K562 (cell line): ENCODE results near the gene WFDC1. TPM values are rescaled to one million over a fixed set of nuclear protein-coding genes. Genes with fewer than 3 reads are reported as not detected.
A peak's percentile ranks its signal among the peaks of the same experiment; 100 is the strongest.

ENCODE experiments used
- ATAC-seq: fragments of 200-7000 bp; cut with Tn5 transposase; 3 replicates; pipeline ENCODE4 v1.9.1; 2020; ENCODE audit warnings: moderate library complexity
- BruUV-seq: library from RNA; stranded (reverse); fragments of 400-500 nt; replicated peaks from 2 replicates; lab custom pipeline; 2021; lab: Mats Ljungman, UMichigan
- CTCF ChIA-PET: fragments of 300-600 bp; formaldehyde crosslinking; extraction: SDS; loops from one replicate; lab custom pipeline; 2021; ENCODE audit warnings: low intra/inter-chr PET ratio; lab: Yijun Ruan, JAX
- POLR2A ChIA-PET: fragments of 300-600, 350-650 bp; sonication (Branson Sonifier 250); formaldehyde crosslinking; extraction: SDS; loops from one replicate; lab custom pipeline; 2021; ENCODE audit warnings: antibody characterized with exemption, inconsistent platforms; lab: Yijun Ruan, JAX
- DNase-seq, 4 experiments: peaks; one replicate each; pipeline versions ENCODE4 v3.0.0 to v3.0.0-alpha.2; 2011 to 2018; ENCODE audit warnings: low spot score in 3 of 4, mixed read lengths in 3 of 4; ENCODE audit errors: extremely low read depth in 1 of 4
- FAIRE-seq: peaks from 2 replicates; lab custom pipeline; 2011; peaks lifted over from hg19 to GRCh38; lab: Jason Lieb, UNC
- H2AFZ ChIP-seq: 2 replicates; pipeline ENCODE4 v1.6.0; 2011; ENCODE audit warnings: low read depth, low read length, control low read depth, inconsistent platforms
- H3K27ac ChIP-seq: fragments of 200-600 bp; 3 replicates; pipeline ENCODE4 v1.8.0; 2011; ENCODE audit warnings: low read depth, mild to moderate bottlenecking, control low read depth, inconsistent platforms, low read length, moderate library complexity, mixed read lengths; ENCODE audit errors: extremely low read depth
- H3K27me3 ChIP-seq, 2 experiments: fragments of 300-600 bp in 1 of 2; 2 replicates in 1 of 2; 3 replicates in 1 of 2; pipeline versions ENCODE4 v1.6.0 to v1.8.0; 2011; ENCODE audit warnings: inconsistent platforms in 2 of 2, low read length in 2 of 2, mild to moderate bottlenecking in 1 of 2, mixed read lengths in 1 of 2, moderate library complexity in 1 of 2; ENCODE audit not compliant: control insufficient read depth in 2 of 2, insufficient read depth in 2 of 2
- H3K36me3 ChIP-seq: fragments of 300-600 bp; 3 replicates; pipeline ENCODE4 v1.8.0; 2011; ENCODE audit warnings: mild to moderate bottlenecking, low read length, inconsistent platforms; ENCODE audit not compliant: control insufficient read depth, insufficient read depth
- H3K4me1 ChIP-seq, 2 experiments: fragments of 200-600 bp in 1 of 2; replicated peaks in 1 of 2; 2 replicates in 1 of 2; 3 replicates in 1 of 2; pipeline versions ENCODE4 v1.5.1 to v1.8.0; 2011; ENCODE audit warnings: inconsistent platforms in 2 of 2, low read length in 2 of 2, mild to moderate bottlenecking in 1 of 2, mixed read lengths in 1 of 2, moderate library complexity in 1 of 2; ENCODE audit not compliant: control insufficient read depth in 2 of 2, insufficient read depth in 2 of 2
- H3K4me2 ChIP-seq: 2 replicates; pipeline ENCODE4 v1.6.1; 2011; ENCODE audit warnings: low read length, control low read depth, inconsistent platforms, mixed read lengths; ENCODE audit not compliant: insufficient read depth
- H3K4me3 ChIP-seq: fragments of 200-600 bp; sonication (generic), shearing (Covaris generic); 2 replicates; pipeline ENCODE4 v1.5.1; 2016; ENCODE audit warnings: control low read depth, inconsistent platforms
- H3K79me2 ChIP-seq: fragments of 200-600 bp; 3 replicates; pipeline ENCODE4 v1.8.0; 2011; ENCODE audit warnings: low read length, inconsistent platforms; ENCODE audit not compliant: control insufficient read depth, insufficient read depth
- H3K9ac ChIP-seq, 2 experiments: 2 replicates each; pipeline versions ENCODE4 v1.6.0 to v1.6.1; 2011; ENCODE audit warnings: low read depth in 2 of 2, low read length in 2 of 2, control low read depth in 1 of 2, inconsistent platforms in 1 of 2, mild to moderate bottlenecking in 1 of 2, mixed read lengths in 1 of 2; ENCODE audit not compliant: insufficient read depth in 1 of 2
- H3K9me1 ChIP-seq: one replicate; pipeline ENCODE4 v1.6.0; 2011; ENCODE audit warnings: inconsistent platforms, mild to moderate bottlenecking, low read length, moderate library complexity; ENCODE audit not compliant: control insufficient read depth, insufficient read depth
- H3K9me3 ChIP-seq: replicated peaks from 2 replicates; pipeline ENCODE4 v1.5.1; 2011; ENCODE audit warnings: low read depth, low read length, inconsistent platforms; ENCODE audit not compliant: control insufficient read depth, insufficient read depth
- H4K20me1 ChIP-seq: replicated peaks from 2 replicates; pipeline ENCODE4 v1.6.1; 2011; ENCODE audit warnings: low read length, inconsistent platforms, mixed read lengths; ENCODE audit not compliant: control insufficient read depth, insufficient read depth
- CAMTA2 ChIP-seq: fragments of 250-450 bp; sonication (Bioruptor Pico); conservative IDR thresholded peaks from 2 replicates; pipeline ENCODE4 v1.5.1; 2022
- CC2D1A ChIP-seq: fragments of 450-650 bp; IDR thresholded peaks from 2 replicates; pipeline ENCODE4 v1.6.1; 2017; ENCODE audit warnings: mild to moderate bottlenecking
- WGBS: fragments of 100-300 bp; shearing (Covaris generic); methylation state at CpG from one replicate; pipeline ENCODE4 v1.1.6; 2016; ENCODE audit warnings: low coverage, mixed read lengths; ENCODE audit not compliant: insufficient coverage; ENCODE audit errors: missing lambda C conversion rate; 5-methylcytosine and 5-hydroxymethylcytosine counted together
- in situ Hi-C: fragments of 300-500 bp; cut with MboI; formaldehyde crosslinking; loops from 4 replicates; pipeline ENCODE4 v1.15.0; 2018; ENCODE audit warnings: inconsistent platforms, mixed read lengths
- intact Hi-C: fragments of 100-400 bp; cut with micrococcal nuclease; formaldehyde crosslinking; loops from 2 replicates; pipeline ENCODE4 v1.14.2; 2022
- polyA plus RNA-seq, 8 experiments: library from polyadenylated mRNA; depleted of rRNA in 4 of 8; stranded (reverse) in 5 of 8; unstranded in 3 of 8; fragments of >200 nt; fragmentation: Nextera tagmentation in 2 of 8; fragmentation: Illumina TruSeq in 1 of 8; extraction: Ambion mirVana in 2 of 8; extraction: Trizol in 1 of 8; gene quantifications; 2 replicates each; pipeline versions ENCODE4 v1.2.1 to v1.2.3, GENCODE V29; 2011 to 2014; ENCODE audit warnings: inconsistent platforms in 1 of 8, missing spikeins in 1 of 8
- total RNA-seq, 7 experiments: library from RNA; depleted of rRNA in 6 of 7; stranded (reverse); fragments of >200 nt in 6 of 7; fragmentation: Illumina TruSeq in 2 of 7; extraction: Trizol in 2 of 7; gene quantifications; 2 replicates each; pipeline versions ENCODE4 v1.2.1 to v1.2.3, GENCODE V29; 2011 to 2021; ENCODE audit warnings: low replicate concordance in 1 of 7
- TF ChIP-seq, protein P1 (sequence below): fragments of 450-650 bp; formaldehyde crosslinking; IDR thresholded peaks from 2 replicates; pipeline ENCODE4 v1.4.0; 2020; ENCODE audit warnings: mild to moderate bottlenecking, mixed read lengths

Gene WFDC1
- total and polyA plus RNA-seq, 9 of the 15 experiments (the other 6 are each of a cell fraction or from before 2014, with no cell fraction given) = not detected

- no peak for DNase-seq
- no TSS peak for BruUV-seq
- no peaks in the 10 kb centered on the region for H3K9me1 ChIP-seq
- intact Hi-C loops = no loop called here
- FAIRE-seq = no peak
- TF ChIP-seq, protein P1, sequence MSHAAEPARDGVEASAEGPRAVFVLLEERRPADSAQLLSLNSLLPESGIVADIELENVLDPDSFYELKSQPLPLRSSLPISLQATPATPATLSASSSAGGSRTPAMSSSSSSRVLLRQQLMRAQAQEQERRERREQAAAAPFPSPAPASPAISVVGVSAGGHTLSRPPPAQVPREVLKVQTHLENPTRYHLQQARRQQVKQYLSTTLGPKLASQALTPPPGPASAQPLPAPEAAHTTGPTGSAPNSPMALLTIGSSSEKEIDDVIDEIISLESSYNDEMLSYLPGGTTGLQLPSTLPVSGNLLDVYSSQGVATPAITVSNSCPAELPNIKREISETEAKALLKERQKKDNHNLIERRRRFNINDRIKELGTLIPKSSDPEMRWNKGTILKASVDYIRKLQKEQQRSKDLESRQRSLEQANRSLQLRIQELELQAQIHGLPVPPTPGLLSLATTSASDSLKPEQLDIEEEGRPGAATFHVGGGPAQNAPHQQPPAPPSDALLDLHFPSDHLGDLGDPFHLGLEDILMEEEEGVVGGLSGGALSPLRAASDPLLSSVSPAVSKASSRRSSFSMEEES (CRISPR knock-in tag) = 0 out of 2 replicates have a peak, but pooled peaks have one; percentile 43
- TF ChIP-seq CAMTA2 (no peak), CC2D1A (no peak)
- TF ChIP-seq, all 486 proteins: peak for 1
- no peak for ATAC-seq
- H2AFZ ChIP-seq = no peak overlapping the region
- no peak overlapping the region for H3K4me3 ChIP-seq
- no peaks in the 10 kb centered on the region for H3K36me3 ChIP-seq
- H3K27ac ChIP-seq = no peak overlapping the region
- H3K27me3 ChIP-seq = peaks cover 40 to 60% of the 10 kb centered on the region in 2 experiments
- ChIA-PET CTCF (interaction anchor here (0.6 kb wide), 1 partner anchor 670 kb away, joined by 3 read pairs; no protein-coding TSS in a partner anchor), POLR2A (interaction anchor here (0.7 to 1.5 kb wide), 2 partner anchors 7 to 49 kb away, joined by 3 to 4 read pairs; no protein-coding TSS in a partner anchor)
- H3K4me1 ChIP-seq = peaks cover 0 to 12% of the 10 kb centered on the region in 2 experiments; a peak in 2 of 5 replicates
- H3K9me3 ChIP-seq = no peaks in the 10 kb centered on the region
- in situ Hi-C loops = no loop called here
- H3K9ac ChIP-seq = no peak overlapping the region
- H4K20me1 ChIP-seq = no peaks in the 10 kb centered on the region
- under 1% methylated on average over 8 of the region's 8 CpGs for WGBS
- no peaks in the 10 kb centered on the region for H3K79me2 ChIP-seq
- H3K4me2 ChIP-seq = no peak overlapping the region
These were observed 76.3 kb downstream of the WFDC1 start for GRCh38 chr16:84370723-84371552.
